Measurements from ENCODE around the gene TMEM131. TPM values are rescaled to one million over a fixed set of nuclear protein-coding genes. Genes with fewer than 3 reads are reported as not detected.

Gene TMEM131
- total and polyA plus RNA-seq, 2 of the 8 experiments (the other 6 are each of a cell fraction or from before 2014, with no cell fraction given) = 9.7 to 22.9 TPM

- TF ChIP-seq NANOG (IDR thresholded peaks at IDR 0.05; ENCODE audit: insufficient read depth, low read depth, low read length, poor library complexity, severe bottlenecking) = no peak
- no peak for TF ChIP-seq RFX5 (IDR thresholded peaks at IDR 0.05; ENCODE audit: borderline replicate concordance, low read depth, low read length)
- no peak for TF ChIP-seq GABPA (IDR thresholded peaks at IDR 0.05; ENCODE audit: borderline replicate concordance, insufficient read depth, low read length)
- no peak for TF ChIP-seq ASH2L (IDR thresholded peaks at IDR 0.05; ENCODE audit: low read length)
These were observed 87.5 kb downstream of the TMEM131 start (continued) for GRCh38 chr2:97908208-97908676.

Data from H1 (cell line).